Measurements from ENCODE around the gene COX7A2L.

DNA sequence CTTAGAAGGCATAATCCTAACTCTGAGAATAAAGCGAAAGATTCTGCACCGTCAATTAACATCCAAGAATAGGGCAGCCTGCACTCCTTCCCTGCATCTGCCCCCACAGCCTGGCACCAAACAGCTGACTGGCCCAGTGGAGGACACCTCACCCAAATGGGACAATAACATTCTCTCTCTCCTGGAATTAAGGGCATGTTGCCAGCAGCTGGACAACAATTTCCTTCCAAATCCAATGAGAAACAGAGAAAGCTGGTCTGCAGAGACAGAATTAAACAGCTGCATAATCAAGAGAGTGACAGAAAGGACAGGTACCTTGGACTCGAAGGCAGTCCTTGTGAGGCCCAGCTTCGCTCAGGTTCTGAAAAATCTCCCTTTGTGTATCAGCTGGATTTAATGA lies 15.0 kb downstream of the COX7A2L start:
- TF ChIP-seq, protein P1, sequence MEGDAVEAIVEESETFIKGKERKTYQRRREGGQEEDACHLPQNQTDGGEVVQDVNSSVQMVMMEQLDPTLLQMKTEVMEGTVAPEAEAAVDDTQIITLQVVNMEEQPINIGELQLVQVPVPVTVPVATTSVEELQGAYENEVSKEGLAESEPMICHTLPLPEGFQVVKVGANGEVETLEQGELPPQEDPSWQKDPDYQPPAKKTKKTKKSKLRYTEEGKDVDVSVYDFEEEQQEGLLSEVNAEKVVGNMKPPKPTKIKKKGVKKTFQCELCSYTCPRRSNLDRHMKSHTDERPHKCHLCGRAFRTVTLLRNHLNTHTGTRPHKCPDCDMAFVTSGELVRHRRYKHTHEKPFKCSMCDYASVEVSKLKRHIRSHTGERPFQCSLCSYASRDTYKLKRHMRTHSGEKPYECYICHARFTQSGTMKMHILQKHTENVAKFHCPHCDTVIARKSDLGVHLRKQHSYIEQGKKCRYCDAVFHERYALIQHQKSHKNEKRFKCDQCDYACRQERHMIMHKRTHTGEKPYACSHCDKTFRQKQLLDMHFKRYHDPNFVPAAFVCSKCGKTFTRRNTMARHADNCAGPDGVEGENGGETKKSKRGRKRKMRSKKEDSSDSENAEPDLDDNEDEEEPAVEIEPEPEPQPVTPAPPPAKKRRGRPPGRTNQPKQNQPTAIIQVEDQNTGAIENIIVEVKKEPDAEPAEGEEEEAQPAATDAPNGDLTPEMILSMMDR (conservative IDR thresholded peaks at IDR 0.05), result no peak
- TF ChIP-seq EZH2 (IDR thresholded peaks at IDR 0.05; ENCODE audit: low read depth), result no peak
